Measurements from ENCODE around the gene TAF15. TPM values are rescaled to one million over a fixed set of nuclear protein-coding genes. Genes with fewer than 3 reads are reported as not detected.

TAF15 gene
- total and polyA plus RNA-seq, 4 donors = 88.5 to 138 (median 114) TPM

- Histone ChIP-seq H3K36me3 (ENCODE audit: control insufficient read depth in 4 of 4, insufficient read depth in 4 of 4, low read length in 4 of 4) (no peaks in the 10 kb centered on the region), H3K4me3 (no peak overlapping the region), H3K4me1 (ENCODE audit: control insufficient read depth in 5 of 5, insufficient read depth in 5 of 5, low read length in 5 of 5) (peaks cover 0 to 3% (median 0%) of the 10 kb centered on the region in 5 donors), H3K27me3 (ENCODE audit: control insufficient read depth in 3 of 3, insufficient read depth in 3 of 3, low read length in 2 of 3) (no peaks in the 10 kb centered on the region), H3K9me3 (ENCODE audit: control insufficient read depth in 4 of 4, insufficient read depth in 3 of 4, low read length in 3 of 4) (no peaks in the 10 kb centered on the region), H3K27ac (ENCODE audit: low read depth in 1 of 2, low read length in 1 of 2) (no peak overlapping the region), H3K9ac (ENCODE audit: insufficient read depth in 1 of 2, low read length in 2 of 2) (no peak overlapping the region)
- TF ChIP-seq CTCF (IDR thresholded peaks at IDR 0.05; ENCODE audit: control extremely low read depth, extremely low read depth) = no peak
- WGBS, 2 donors = 95 to 96% methylated on average over 12 of the region's 12 CpGs
- no peak for ATAC-seq (ENCODE audit: insufficient read depth, low FRiP score)
- no peak for DNase-seq
Observed at GRCh38 chr17:35872196-35872980, 63.1 kb downstream of the TAF15 start.

GRCh38 chr17:35875072-35875799, 66.0 kb downstream of the TAF15 start:
- peaks cover 0 to 3% (median 0%) of the 10 kb centered on the region in 5 donors for H3K4me1 ChIP-seq (ENCODE audit: control insufficient read depth in 5 of 5, insufficient read depth in 5 of 5, low read length in 5 of 5)
- no peaks in the 10 kb centered on the region for H3K9me3 ChIP-seq (ENCODE audit: control insufficient read depth in 4 of 4, insufficient read depth in 3 of 4, low read length in 3 of 4)
- TF ChIP-seq CTCF (IDR thresholded peaks at IDR 0.05; ENCODE audit: control extremely low read depth, extremely low read depth) = no peak
- H3K4me3 ChIP-seq = no peak overlapping the region
- ATAC-seq (ENCODE audit: insufficient read depth, low FRiP score) (no peak), DNase-seq (no peak)
- no peak overlapping the region for H3K9ac ChIP-seq (ENCODE audit: insufficient read depth in 1 of 2, low read length in 2 of 2)
- H3K36me3 ChIP-seq (ENCODE audit: control insufficient read depth in 4 of 4, insufficient read depth in 4 of 4, low read length in 4 of 4) = no peaks in the 10 kb centered on the region
- no peaks in the 10 kb centered on the region for H3K27me3 ChIP-seq (ENCODE audit: control insufficient read depth in 3 of 3, insufficient read depth in 3 of 3, low read length in 2 of 3)
- 32 to 38% methylated on average over 5 of the region's 5 CpGs for WGBS, 2 donors
- H3K27ac ChIP-seq (ENCODE audit: low read depth in 1 of 2, low read length in 1 of 2) = peak overlapping the region in 1 of 2 donors; percentile 24

GRCh38 chr17:35875800-35876139, 66.5 kb downstream of the TAF15 start:
- Histone ChIP-seq H3K27me3 (ENCODE audit: control insufficient read depth in 3 of 3, insufficient read depth in 3 of 3, low read length in 2 of 3) (no peaks in the 10 kb centered on the region), H3K9me3 (ENCODE audit: control insufficient read depth in 4 of 4, insufficient read depth in 3 of 4, low read length in 3 of 4) (no peaks in the 10 kb centered on the region), H3K9ac (ENCODE audit: insufficient read depth in 1 of 2, low read length in 2 of 2) (no peak overlapping the region), H3K4me1 (ENCODE audit: control insufficient read depth in 5 of 5, insufficient read depth in 5 of 5, low read length in 5 of 5) (peaks cover 0 to 3% (median 0%) of the 10 kb centered on the region in 5 donors), H3K4me3 (no peak overlapping the region), H3K27ac (ENCODE audit: low read depth in 1 of 2, low read length in 1 of 2) (peak overlapping the region in 1 of 2 donors; percentile 24), H3K36me3 (ENCODE audit: control insufficient read depth in 4 of 4, insufficient read depth in 4 of 4, low read length in 4 of 4) (no peaks in the 10 kb centered on the region)
- no peak for DNase-seq
- ATAC-seq (ENCODE audit: insufficient read depth, low FRiP score) = no peak
- WGBS, 2 donors = 45 to 55% methylated on average over 3 of the region's 3 CpGs
- no peak for TF ChIP-seq CTCF (IDR thresholded peaks at IDR 0.05; ENCODE audit: control extremely low read depth, extremely low read depth)
